GM12872 (cell line): ENCODE data around the gene ATAD1.
A peak's percentile ranks its signal among the peaks of the same experiment; 100 is the strongest.

ENCODE experiments used
- TF ChIP-seq, protein P1 (sequence below): IDR thresholded peaks from 3 replicates; pipeline ENCODE4 v1.5.1; 2011; ENCODE audit warnings: low read depth, mild to moderate bottlenecking, low read length, moderate library complexity; ENCODE audit not compliant: insufficient read depth

ATAD1 gene

DNA sequence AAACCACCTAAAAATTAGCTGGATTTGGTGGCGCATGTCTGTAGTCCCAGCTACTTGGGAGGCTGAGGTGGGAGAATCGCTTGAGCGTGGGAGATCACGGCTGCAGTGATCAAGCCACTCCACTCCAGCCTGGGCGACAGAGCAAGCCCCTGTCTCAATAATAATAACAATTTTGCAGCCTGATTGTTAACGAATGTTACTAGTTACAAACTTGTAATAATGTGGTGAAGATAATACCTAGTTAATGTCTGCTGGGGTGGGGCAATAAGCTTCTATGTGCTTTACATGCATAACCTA lies 1.2 kb upstream of the ATAD1 start:
- TF ChIP-seq, protein P1, sequence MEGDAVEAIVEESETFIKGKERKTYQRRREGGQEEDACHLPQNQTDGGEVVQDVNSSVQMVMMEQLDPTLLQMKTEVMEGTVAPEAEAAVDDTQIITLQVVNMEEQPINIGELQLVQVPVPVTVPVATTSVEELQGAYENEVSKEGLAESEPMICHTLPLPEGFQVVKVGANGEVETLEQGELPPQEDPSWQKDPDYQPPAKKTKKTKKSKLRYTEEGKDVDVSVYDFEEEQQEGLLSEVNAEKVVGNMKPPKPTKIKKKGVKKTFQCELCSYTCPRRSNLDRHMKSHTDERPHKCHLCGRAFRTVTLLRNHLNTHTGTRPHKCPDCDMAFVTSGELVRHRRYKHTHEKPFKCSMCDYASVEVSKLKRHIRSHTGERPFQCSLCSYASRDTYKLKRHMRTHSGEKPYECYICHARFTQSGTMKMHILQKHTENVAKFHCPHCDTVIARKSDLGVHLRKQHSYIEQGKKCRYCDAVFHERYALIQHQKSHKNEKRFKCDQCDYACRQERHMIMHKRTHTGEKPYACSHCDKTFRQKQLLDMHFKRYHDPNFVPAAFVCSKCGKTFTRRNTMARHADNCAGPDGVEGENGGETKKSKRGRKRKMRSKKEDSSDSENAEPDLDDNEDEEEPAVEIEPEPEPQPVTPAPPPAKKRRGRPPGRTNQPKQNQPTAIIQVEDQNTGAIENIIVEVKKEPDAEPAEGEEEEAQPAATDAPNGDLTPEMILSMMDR, result no peak

DNA sequence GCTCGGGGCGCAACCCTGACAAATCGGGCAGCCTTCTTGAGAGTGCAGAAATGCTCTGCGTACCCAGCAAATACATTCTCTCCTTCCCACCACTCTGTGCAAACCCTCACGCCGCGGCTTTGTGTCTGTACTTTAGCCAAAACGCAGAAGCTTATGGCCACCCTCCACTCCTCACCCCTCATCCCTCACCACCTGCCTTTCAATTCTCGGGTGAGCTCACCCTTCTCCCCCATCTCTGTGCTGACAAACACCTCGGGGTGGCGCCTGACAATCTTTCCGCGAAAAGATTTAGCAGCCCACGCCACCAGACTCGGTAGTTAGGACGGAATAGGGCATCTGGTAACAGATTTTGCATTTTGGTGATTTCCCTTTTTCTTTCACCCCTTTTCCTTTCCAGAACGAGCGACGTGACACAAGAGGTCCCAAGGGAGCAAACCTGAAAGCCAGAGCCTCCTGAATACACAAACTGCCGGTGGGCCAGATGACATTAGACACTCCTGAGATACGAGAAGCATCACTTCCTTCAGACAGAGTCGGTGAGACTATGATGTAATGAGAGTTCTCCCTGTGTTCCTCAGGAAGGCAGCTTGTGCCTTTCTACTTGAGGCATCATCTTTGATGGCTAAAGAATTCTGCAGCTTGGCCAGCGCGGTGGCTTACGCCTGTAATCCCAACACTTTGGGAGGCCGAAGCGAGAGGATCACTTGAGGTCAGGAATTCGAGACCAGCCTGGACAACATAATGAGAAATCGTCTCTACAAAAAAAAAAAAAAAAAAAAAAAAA lies 671 bp upstream of the ATAD1 start:
- TF ChIP-seq, protein P1, result peak; percentile 36; the same call in 1 of the 3 replicates

DNA sequence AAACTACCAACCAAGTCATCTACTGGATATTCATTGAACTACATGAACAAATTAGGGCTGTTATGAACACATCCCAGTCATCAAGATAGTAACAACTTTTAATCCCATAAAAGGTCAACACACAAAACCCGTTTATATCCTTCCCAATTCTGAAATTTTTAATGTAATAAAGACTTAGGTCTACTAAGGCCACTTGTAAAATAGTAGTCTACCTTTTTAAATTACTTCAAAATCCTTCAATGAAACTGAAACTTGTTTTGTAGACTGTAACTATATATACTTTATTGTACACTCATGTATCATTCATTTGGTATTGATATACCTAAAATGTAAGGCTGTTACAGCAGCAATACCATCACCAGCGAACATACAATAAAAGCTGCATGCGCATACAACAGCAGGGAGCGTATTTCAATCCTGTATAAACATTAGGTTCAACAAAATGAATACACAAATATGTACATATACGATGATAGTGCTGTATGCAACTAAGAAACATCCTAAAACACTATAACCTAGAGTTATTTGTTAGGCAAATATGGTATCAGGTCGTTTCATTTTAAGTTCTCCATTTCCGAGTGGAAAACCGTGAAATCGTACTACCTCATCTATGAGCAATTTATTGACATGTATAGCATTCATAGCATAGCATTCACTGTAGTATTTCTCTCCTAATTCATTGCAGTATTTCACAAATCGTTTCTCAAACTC lies 973 bp downstream of the ATAD1 start:
- TF ChIP-seq, protein P1, result 0 out of 3 replicates have a peak, but pooled peaks have one; percentile 12

DNA sequence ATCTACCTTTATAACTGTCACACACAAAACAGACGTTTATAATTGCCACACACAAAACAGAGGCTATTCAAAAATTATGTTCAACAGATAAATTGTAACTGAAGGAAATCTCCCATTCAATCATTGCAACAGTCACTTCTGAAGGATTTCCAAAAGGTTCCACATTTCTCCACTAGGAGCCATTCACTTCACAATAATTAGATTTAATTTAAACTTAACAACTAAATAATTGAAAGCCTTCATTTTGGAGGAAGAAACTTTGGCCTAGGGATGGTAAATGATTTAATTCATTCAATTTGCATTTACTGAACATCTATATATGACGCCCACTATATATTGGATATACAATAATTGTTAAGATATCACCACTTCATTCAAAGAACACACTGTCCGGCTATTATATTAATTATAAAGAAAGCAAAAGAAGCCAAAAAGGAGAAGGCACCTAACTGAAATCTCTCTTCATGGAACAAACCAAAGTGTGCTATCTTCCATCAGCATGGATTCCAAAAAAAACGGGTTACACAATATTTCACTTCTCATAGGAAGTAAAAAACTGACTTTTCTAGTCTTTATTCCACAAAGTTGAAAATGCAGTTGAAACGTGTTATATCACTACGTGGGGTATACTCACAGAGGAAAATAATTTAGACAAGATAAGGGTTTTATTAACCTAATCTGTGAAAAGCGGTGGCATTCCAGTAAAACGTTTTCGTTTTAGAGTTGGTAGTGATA lies 1.7 kb downstream of the ATAD1 start:
- TF ChIP-seq, protein P1, result peak; percentile 16; the same call in 1 of the 3 replicates

DNA sequence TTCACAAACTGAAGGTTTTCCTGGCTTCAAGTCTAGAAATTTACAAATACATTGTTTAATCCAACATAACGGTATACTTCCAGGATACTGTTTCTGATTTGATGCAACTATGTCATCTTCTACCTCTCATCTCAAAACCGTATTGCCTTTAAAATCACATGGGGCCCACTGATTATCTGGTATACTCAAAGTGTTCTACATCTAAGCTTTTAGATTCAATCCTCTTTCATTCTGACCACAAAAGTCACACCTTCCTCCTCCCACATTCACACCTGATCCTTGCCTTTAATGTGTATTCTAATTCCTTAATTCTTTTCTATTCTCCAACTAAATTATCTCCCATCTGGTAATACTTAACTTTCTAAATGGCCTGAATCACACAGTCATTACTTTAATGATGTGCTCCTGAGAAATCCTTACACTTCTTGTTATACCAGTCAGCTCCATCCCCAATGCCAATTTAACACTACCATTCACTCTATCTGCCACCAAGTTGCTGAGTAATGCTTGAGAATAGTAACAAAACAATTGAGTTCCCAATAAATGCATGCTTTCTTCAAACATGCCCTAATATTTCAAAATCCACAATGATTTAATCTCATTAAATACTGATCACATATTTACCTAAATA lies 13.0 kb downstream of the ATAD1 start:
- TF ChIP-seq, protein P1, result no peak

DNA sequence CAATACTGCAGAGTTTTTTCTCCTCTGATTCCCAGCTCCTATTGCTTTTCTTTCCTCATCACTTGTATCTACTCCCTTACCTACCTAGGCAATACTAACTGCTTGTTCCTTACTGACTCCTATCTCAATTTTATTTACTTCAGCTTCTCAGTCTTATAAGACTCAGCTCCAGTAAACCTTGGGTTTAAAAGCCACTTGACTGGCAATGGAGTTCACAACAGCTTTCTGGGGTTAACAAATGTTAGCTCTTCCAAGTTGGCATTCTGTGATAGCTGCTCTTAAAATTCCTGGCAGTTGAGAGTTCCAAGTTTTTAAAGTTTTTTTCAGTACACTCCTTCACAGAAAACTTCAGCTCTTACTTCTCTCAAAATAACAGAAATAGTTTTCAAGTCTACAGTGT lies 14.2 kb downstream of the ATAD1 start:
- TF ChIP-seq, protein P1, result no peak

DNA sequence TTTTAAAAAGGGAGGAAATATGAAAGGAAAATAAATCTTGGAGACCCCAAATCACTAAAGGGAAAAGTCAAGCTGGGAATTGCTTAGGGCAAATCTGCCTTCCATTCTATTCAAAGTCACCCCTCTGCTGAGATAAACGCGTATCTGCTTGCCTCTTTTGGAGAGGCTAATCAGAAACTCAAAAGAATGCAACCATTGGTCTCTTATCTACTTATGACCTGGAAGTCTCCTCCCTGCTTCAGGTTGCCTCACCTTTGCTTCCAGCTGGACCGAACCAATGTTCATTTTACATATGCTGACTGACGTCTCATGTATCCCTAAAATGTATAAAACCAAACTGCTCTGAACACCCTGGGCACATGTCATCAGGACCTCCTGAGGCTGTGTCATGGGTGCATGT lies 14.7 kb downstream of the ATAD1 start:
- TF ChIP-seq, protein P1, result no peak
